ENCODE measurements around the gene MED26. TPM values are rescaled to one million over a fixed set of nuclear protein-coding genes. Genes with fewer than 3 reads are reported as not detected.

MED26 gene
- total RNA-seq, 2 donors from 2014 or later: 10.8 to 11.8 TPM

- H3K36me3 ChIP-seq (ENCODE audit: control insufficient read depth, insufficient read depth, low read length): peaks cover 36% of the 10 kb centered on the region
- 1 to 3% methylated on average over 28 to 60 of the region's 60 CpGs for WGBS, 2 experiments (ENCODE audit: insufficient coverage in 1 of 2, insufficient read length in 1 of 2)
- H3K4me3 ChIP-seq (ENCODE audit: low read length): peak within 1 kb of the TSS; percentile 97
- DNase-seq: peak; percentile 99
- H3K4me1 Mint-ChIP-seq: peaks cover 2% of the 10 kb centered on the region
- no peaks in the 10 kb centered on the region for H3K4me1 ChIP-seq (ENCODE audit: control insufficient read depth, insufficient read depth, low read length)
- H3K27me3 ChIP-seq (ENCODE audit: control insufficient read depth, insufficient read depth, low read length, poor library complexity, severe bottlenecking): no peaks in the 10 kb centered on the region
- H3K9me3 Mint-ChIP-seq: no peaks in the 10 kb centered on the region
- peak within 1 kb of the TSS; percentile 96 for H3K4me3 Mint-ChIP-seq
- H3K9me3 ChIP-seq (ENCODE audit: control insufficient read depth, low read length): no peaks in the 10 kb centered on the region
- H3K36me3 Mint-ChIP-seq (ENCODE audit: low read depth): peaks cover 31% of the 10 kb centered on the region
- peak within 1 kb of the TSS; percentile 72 for H3K9ac ChIP-seq (ENCODE audit: extremely low read depth, low read length, poor library complexity, severe bottlenecking)
- H3K27me3 Mint-ChIP-seq (ENCODE audit: insufficient read depth): peaks cover 8% of the 10 kb centered on the region
- no peak for TF ChIP-seq CTCF (conservative IDR thresholded peaks at IDR 0.05)
- H3K27ac Mint-ChIP-seq: peak within 1 kb of the TSS; percentile 100
- H3K27ac ChIP-seq (ENCODE audit: low read depth, low read length): peak within 1 kb of the TSS; percentile 88
These were observed 32.1 kb upstream of the MED26 start, which contains the start of gene SMIM7 for GRCh38 chr19:16659832-16660708. Gene SMIM7 (minus strand): TSS chr19:16660144. CDS start chr19:16660110, 34 bp downstream.

DNA sequence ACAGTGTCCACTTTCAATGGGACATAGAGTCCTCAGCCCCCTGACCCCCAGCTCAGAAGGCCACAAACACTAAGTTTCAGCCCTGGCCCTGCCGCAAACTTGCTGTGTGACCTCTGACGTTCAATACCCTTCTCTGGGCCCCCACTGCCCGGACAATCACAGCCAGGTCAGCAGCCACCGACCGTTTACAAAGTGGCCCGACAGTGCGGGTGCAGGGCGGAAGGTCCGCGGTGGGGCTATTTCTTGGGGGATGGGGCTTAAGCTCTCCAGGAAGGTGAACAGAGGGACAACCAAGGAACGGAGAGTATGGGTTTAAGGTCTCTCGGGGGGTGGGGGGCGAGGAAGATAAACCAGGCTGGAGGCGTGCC, 31.4 kb upstream of the MED26 start:
- peak overlapping the region; percentile 88 for H3K27ac ChIP-seq (ENCODE audit: low read depth, low read length)
- H3K4me3 Mint-ChIP-seq: peak overlapping the region; percentile 96
- peak overlapping the region; percentile 61 for H3K9ac ChIP-seq (ENCODE audit: extremely low read depth, low read length, poor library complexity, severe bottlenecking)
- H3K4me1 Mint-ChIP-seq: peaks cover 2% of the 10 kb centered on the region
- peaks cover 42% of the 10 kb centered on the region for H3K36me3 ChIP-seq (ENCODE audit: control insufficient read depth, insufficient read depth, low read length)
- H3K36me3 Mint-ChIP-seq (ENCODE audit: low read depth): peaks cover 38% of the 10 kb centered on the region
- no peak for DNase-seq
- H3K4me1 ChIP-seq (ENCODE audit: control insufficient read depth, insufficient read depth, low read length): no peaks in the 10 kb centered on the region
- no peak for TF ChIP-seq CTCF (conservative IDR thresholded peaks at IDR 0.05)
- no peaks in the 10 kb centered on the region for H3K9me3 ChIP-seq (ENCODE audit: control insufficient read depth, low read length)
- H3K9me3 Mint-ChIP-seq: no peaks in the 10 kb centered on the region
- peak overlapping the region; percentile 97 for H3K4me3 ChIP-seq (ENCODE audit: low read length)
- peak overlapping the region; percentile 100 for H3K27ac Mint-ChIP-seq
- 0 to 6% methylated on average over 4 to 14 of the region's 14 CpGs for WGBS, 2 experiments (ENCODE audit: insufficient coverage in 1 of 2, insufficient read length in 1 of 2)
- H3K27me3 Mint-ChIP-seq (ENCODE audit: insufficient read depth): peaks cover 8% of the 10 kb centered on the region
- H3K27me3 ChIP-seq (ENCODE audit: control insufficient read depth, insufficient read depth, low read length, poor library complexity, severe bottlenecking): no peaks in the 10 kb centered on the region

- no peaks in the 10 kb centered on the region for H3K4me1 Mint-ChIP-seq
- peaks cover 62% of the 10 kb centered on the region for H3K36me3 ChIP-seq (ENCODE audit: control insufficient read depth, insufficient read depth, low read length)
- no peaks in the 10 kb centered on the region for H3K27me3 ChIP-seq (ENCODE audit: control insufficient read depth, insufficient read depth, low read length, poor library complexity, severe bottlenecking)
- H3K27ac Mint-ChIP-seq: no peak overlapping the region
- WGBS, 2 experiments (ENCODE audit: insufficient coverage in 1 of 2, insufficient read length in 1 of 2): 98 to 99% methylated on average over 5 of the region's 5 CpGs
- DNase-seq: no peak
- H3K27me3 Mint-ChIP-seq (ENCODE audit: insufficient read depth): peaks cover 8% of the 10 kb centered on the region
- H3K9ac ChIP-seq (ENCODE audit: extremely low read depth, low read length, poor library complexity, severe bottlenecking): no peak overlapping the region
- H3K4me1 ChIP-seq (ENCODE audit: control insufficient read depth, insufficient read depth, low read length): no peaks in the 10 kb centered on the region
- H3K4me3 Mint-ChIP-seq: no peak overlapping the region
- H3K9me3 Mint-ChIP-seq: no peaks in the 10 kb centered on the region
- no peak for TF ChIP-seq CTCF (conservative IDR thresholded peaks at IDR 0.05)
- H3K27ac ChIP-seq (ENCODE audit: low read depth, low read length): no peak overlapping the region
- no peak overlapping the region for H3K4me3 ChIP-seq (ENCODE audit: low read length)
- peaks cover 57% of the 10 kb centered on the region for H3K36me3 Mint-ChIP-seq (ENCODE audit: low read depth)
- no peaks in the 10 kb centered on the region for H3K9me3 ChIP-seq (ENCODE audit: control insufficient read depth, low read length)
These were observed 29.4 kb upstream of the MED26 start for GRCh38 chr19:16657384-16657783.

All from endodermal cell (in vitro differentiated cells).